HEK293T (cell line): ENCODE measurements around the gene SEPTIN1.

ENCODE experiments used
- CTCF ChIA-PET: fragments of 350-600 bp; formaldehyde crosslinking; extraction: SDS; loops from one replicate; lab custom pipeline; 2021; ENCODE audit warnings: antibody characterized with exemption, inconsistent platforms; lab: Yijun Ruan, JAX
- POLR2A ChIA-PET: fragments of 350-600 bp; formaldehyde crosslinking; extraction: SDS; loops from one replicate; lab custom pipeline; 2020; ENCODE audit warnings: antibody characterized with exemption, inconsistent platforms; lab: Yijun Ruan, JAX
- DNase-seq: peaks from one replicate; pipeline ENCODE4 v3.0.0; 2012; ENCODE audit warnings: mixed read lengths; ENCODE audit errors: extremely low spot score
- ARNT ChIP-seq: fragments of 450-650 bp; IDR thresholded peaks from 2 replicates; pipeline ENCODE4 v1.6.1; 2017; ENCODE audit warnings: mild to moderate bottlenecking
- BHLHE40 ChIP-seq: fragments of 450-650 bp; IDR thresholded peaks from 2 replicates; pipeline ENCODE4 v1.6.1; 2016; ENCODE audit warnings: mild to moderate bottlenecking, moderate library complexity, borderline replicate concordance
- CTBP1 ChIP-seq: fragments of 450-650 bp; IDR thresholded peaks from 2 replicates; pipeline ENCODE4 v1.6.1; 2016; ENCODE audit warnings: borderline replicate concordance
- ELF4 ChIP-seq: fragments of 450-650 bp; IDR thresholded peaks from 2 replicates; pipeline ENCODE4 v1.6.1; 2017; ENCODE audit warnings: antibody characterized with exemption
- FOXA1 ChIP-seq: fragments of 450-650 bp; IDR thresholded peaks from 2 replicates; pipeline ENCODE4 v1.6.1; 2016; ENCODE audit warnings: mild to moderate bottlenecking
- FOXK2 ChIP-seq: fragments of 450-650 bp; IDR thresholded peaks from 2 replicates; pipeline ENCODE4 v1.6.1; 2016; ENCODE audit warnings: mild to moderate bottlenecking
- FOXM1 ChIP-seq: fragments of 450-650 bp; IDR thresholded peaks from 2 replicates; pipeline ENCODE4 v1.6.1; 2017; ENCODE audit warnings: mild to moderate bottlenecking, borderline replicate concordance
- HDGF ChIP-seq: fragments of 450-650 bp; IDR thresholded peaks from 2 replicates; pipeline ENCODE4 v1.6.1; 2017; ENCODE audit warnings: antibody characterized with exemption, borderline replicate concordance
- L3MBTL2 ChIP-seq: fragments of 450-650 bp; conservative IDR thresholded peaks from 2 replicates; pipeline ENCODE4 v1.6.1; 2016; ENCODE audit warnings: mild to moderate bottlenecking
- LEF1 ChIP-seq: fragments of 450-650 bp; IDR thresholded peaks from 2 replicates; pipeline ENCODE4 v1.6.1; 2017; ENCODE audit warnings: mild to moderate bottlenecking, borderline replicate concordance
- NFRKB ChIP-seq: fragments of 450-650 bp; IDR thresholded peaks from 2 replicates; pipeline ENCODE4 v1.6.1; 2016; ENCODE audit warnings: mild to moderate bottlenecking, moderate library complexity
- SP1 ChIP-seq: fragments of 450-650 bp; IDR thresholded peaks from 2 replicates; pipeline ENCODE4 v1.6.1; 2017
- SUZ12 ChIP-seq: fragments of 450-650 bp; IDR thresholded peaks from 2 replicates; pipeline ENCODE4 v1.6.1; 2016; ENCODE audit warnings: mild to moderate bottlenecking
- TARDBP ChIP-seq: fragments of 450-650 bp; IDR thresholded peaks from 2 replicates; pipeline ENCODE4 v1.6.1; 2016
- ZNF384 ChIP-seq: fragments of 450-650 bp; IDR thresholded peaks from 2 replicates; pipeline ENCODE4 v1.6.1; 2016
- TF ChIP-seq, protein P1 (sequence below): fragments of 450-650 bp; IDR thresholded peaks from 2 replicates; pipeline ENCODE4 v1.6.1; 2016

The SEPTIN1 gene

DNA sequence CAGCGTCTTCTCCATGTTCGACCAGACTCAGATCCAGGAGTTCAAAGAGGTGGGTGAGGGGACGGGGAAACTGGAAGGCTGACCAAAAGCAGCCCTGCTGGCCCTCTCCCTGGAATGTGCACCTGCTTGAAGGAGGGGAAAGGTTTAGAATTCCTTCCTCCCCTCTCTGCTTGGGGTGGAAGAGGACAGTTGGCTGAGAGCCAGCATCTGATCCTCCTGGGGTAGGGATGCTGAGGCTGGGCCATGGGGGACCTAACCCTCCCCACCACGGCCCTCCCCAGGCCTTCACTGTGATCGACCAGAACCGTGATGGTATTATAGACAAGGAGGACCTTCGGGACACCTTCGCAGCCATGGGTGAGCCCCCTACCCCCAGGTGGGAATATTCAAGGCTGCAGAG, 6.5 kb downstream of the SEPTIN1 start:
- DNase-seq, result no peak
- TF ChIP-seq TARDBP (no peak), ZNF384 (no peak), FOXK2 (no peak), NFRKB (no peak), HDGF (no peak), L3MBTL2 (no peak), SUZ12 (no peak), ELF4 (no peak), ARNT (no peak), BHLHE40 (no peak), LEF1 (no peak), CTBP1 (no peak), FOXM1 (no peak), FOXA1 (no peak), SP1 (no peak)
- TF ChIP-seq, protein P1, sequence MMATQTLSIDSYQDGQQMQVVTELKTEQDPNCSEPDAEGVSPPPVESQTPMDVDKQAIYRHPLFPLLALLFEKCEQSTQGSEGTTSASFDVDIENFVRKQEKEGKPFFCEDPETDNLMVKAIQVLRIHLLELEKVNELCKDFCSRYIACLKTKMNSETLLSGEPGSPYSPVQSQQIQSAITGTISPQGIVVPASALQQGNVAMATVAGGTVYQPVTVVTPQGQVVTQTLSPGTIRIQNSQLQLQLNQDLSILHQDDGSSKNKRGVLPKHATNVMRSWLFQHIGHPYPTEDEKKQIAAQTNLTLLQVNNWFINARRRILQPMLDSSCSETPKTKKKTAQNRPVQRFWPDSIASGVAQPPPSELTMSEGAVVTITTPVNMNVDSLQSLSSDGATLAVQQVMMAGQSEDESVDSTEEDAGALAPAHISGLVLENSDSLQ, result no peak
- ChIA-PET POLR2A (interaction anchor here (1.4 to 9.4 kb wide), 5 partner anchors 9 to 499 kb away, joined by 3 to 75 read pairs (median 7); partner anchors contain the start of genes ZNF48 and ZNF771), CTCF (interaction anchor here (0.7 kb wide), 1 partner anchor 226 kb away, joined by 3 read pairs; no protein-coding TSS in a partner anchor)

DNA sequence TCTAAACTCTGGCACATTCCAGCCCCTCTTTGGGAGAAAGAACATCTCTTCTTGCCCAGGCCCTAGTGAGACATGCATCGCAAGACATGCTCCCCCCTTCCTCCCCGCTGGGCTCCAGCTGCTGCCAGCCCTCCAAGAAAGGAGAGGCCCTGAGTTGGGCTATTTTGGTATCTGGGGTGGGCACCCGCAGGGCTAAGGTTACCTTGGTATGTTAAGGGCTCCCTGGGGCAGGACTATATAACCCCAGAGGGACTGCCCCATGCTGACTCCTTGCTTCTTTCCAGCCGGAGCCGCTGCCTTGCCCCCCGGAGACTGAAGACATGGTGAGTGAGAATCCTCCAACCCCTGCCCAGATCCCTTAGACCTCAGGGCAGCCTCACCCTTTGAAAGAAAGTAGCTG, 7.8 kb downstream of the SEPTIN1 start, which contains the start of gene MYL11:
Gene MYL11 (plus strand): TSS at position 265 of the 400 bp plus-strand sequence. CDS start 56 bp downstream, at position 321.
- no peak for DNase-seq
- ChIA-PET CTCF (interaction anchor here (0.7 kb wide), 1 partner anchor 318 kb away, joined by 3 read pairs; no protein-coding TSS in a partner anchor), POLR2A (no interaction called here)
- TF ChIP-seq LEF1 (no peak), L3MBTL2 (no peak), SP1 (no peak), FOXK2 (no peak), CTBP1 (no peak), FOXA1 (no peak), TARDBP (no peak), FOXM1 (no peak), NFRKB (no peak), ZNF384 (no peak), HDGF (no peak), ELF4 (no peak), BHLHE40 (no peak), SUZ12 (no peak), ARNT (no peak)
- TF ChIP-seq, protein P1, result no peak

- no peak for TF ChIP-seq NFRKB
- no peak for TF ChIP-seq ELF4
- no peak for TF ChIP-seq HDGF
- TF ChIP-seq SP1, result no peak
- no peak for DNase-seq
- CTCF ChIA-PET, result no interaction called here
- POLR2A ChIA-PET, result interaction anchor here (2.9 kb wide), 1 partner anchor 22 kb away, joined by 37 read pairs; the partner anchor contains the start of gene ZNF48
These were observed 9.6 kb downstream of the SEPTIN1 start for GRCh38 chr16:30372725-30373124.

GRCh38 chr16:30372038-30372712, 10.2 kb downstream of the SEPTIN1 start:
- TF ChIP-seq L3MBTL2 (no peak), NFRKB (no peak), FOXK2 (no peak), BHLHE40 (no peak), ZNF384 (no peak), LEF1 (no peak), HDGF (no peak), SUZ12 (no peak), CTBP1 (no peak), FOXA1 (no peak), ELF4 (no peak), ARNT (no peak), FOXM1 (no peak), TARDBP (no peak), SP1 (no peak)
- TF ChIP-seq, protein P1, result no peak
- ChIA-PET POLR2A (interaction anchor here (0.9 to 6.0 kb wide), 13 partner anchors 10 to 280 kb away, joined by 3 to 95 read pairs (median 12); partner anchors contain the start of genes CD2BP2, PRR14, SEPTIN1 and TBX6), CTCF (interaction anchor here (1.8 kb wide), 1 partner anchor 18 kb away, joined by 10 read pairs; the partner anchor contains the start of gene CD2BP2)
- no peak for DNase-seq

GRCh38 chr16:30371248-30371816, 11.0 kb downstream of the SEPTIN1 start:
- ChIA-PET POLR2A (interaction anchor here (0.6 to 6.0 kb wide), 27 partner anchors 11 to 306 kb away, joined by 3 to 95 read pairs (median 5); partner anchors contain the start of genes ALDOA, CD2BP2, CORO1A and DCTPP1), CTCF (interaction anchor here (0.9 to 1.8 kb wide), 10 partner anchors 17 to 279 kb away, joined by 3 to 10 read pairs (median 5); partner anchors contain the start of genes CD2BP2, DCTPP1, TBX6 and ZNF48)
- DNase-seq, result no peak
- TF ChIP-seq SP1, result no peak
- TF ChIP-seq HDGF, result no peak
- TF ChIP-seq FOXA1, result no peak
- TF ChIP-seq TARDBP, result no peak
- no peak for TF ChIP-seq LEF1
- TF ChIP-seq, protein P1, result no peak
- TF ChIP-seq BHLHE40, result no peak
- TF ChIP-seq ZNF384, result no peak
- TF ChIP-seq SUZ12, result no peak
- TF ChIP-seq ARNT, result no peak
- no peak for TF ChIP-seq NFRKB
- no peak for TF ChIP-seq CTBP1
- no peak for TF ChIP-seq L3MBTL2
- no peak for TF ChIP-seq ELF4
- TF ChIP-seq FOXM1, result no peak
- TF ChIP-seq FOXK2, result no peak
